Measurements from ENCODE around the gene MRO. TPM values are rescaled to one million over a fixed set of nuclear protein-coding genes. Genes with fewer than 3 reads are reported as not detected.

The MRO gene
- total and polyA plus RNA-seq, 2 of the 8 experiments (the other 6 are each of a cell fraction or from before 2014, with no cell fraction given) = 0.65 to 1.0 TPM

GRCh38 chr18:50857694-50858093, 37.9 kb upstream of the MRO start:
- H3K9me3 ChIP-seq (ENCODE audit: insufficient read depth in 2 of 2, low read depth in 1 of 2, low read length in 1 of 2) = peaks cover 0 to 3% of the 10 kb centered on the region in 2 experiments; a peak in 1 of 4 replicates
- no peak overlapping the region for H2BK20ac ChIP-seq (ENCODE audit: low read length)
- WGBS, 2 experiments (ENCODE audit: extremely low coverage in 1 of 2, insufficient coverage in 1 of 2, insufficient read length in 1 of 2, insufficient replicate concordance in 2 of 2, low coverage in 1 of 2, low lambda C conversion rate in 2 of 2, missing lambda C conversion rate in 1 of 2) = 83% methylated on average over 3 of the region's 3 CpGs; no CpG with 5 or more reads in 1 of the 2 experiments
- no peaks in the 10 kb centered on the region for H3K27me3 ChIP-seq (replicated peaks in 1 of 4; ENCODE audit: control insufficient read depth in 3 of 4, extremely low read depth in 1 of 4, insufficient read depth in 3 of 4, low read length in 3 of 4)
- no peak overlapping the region for H2AFZ ChIP-seq (ENCODE audit: low read length)
- no peak overlapping the region for H2BK120ac ChIP-seq (replicated peaks; ENCODE audit: low read depth, low read length)
- no peak overlapping the region for H3K27ac ChIP-seq (ENCODE audit: low read depth, low read length)
- H3K9ac ChIP-seq (replicated peaks in 1 of 4; ENCODE audit: extremely low read depth in 1 of 4, low read depth in 3 of 4, low read length in 3 of 4) = no peak overlapping the region
- H2BK5ac ChIP-seq (ENCODE audit: low read depth, low read length) = no peak overlapping the region
- no peak overlapping the region for H3K4me2 ChIP-seq (ENCODE audit: insufficient read depth in 1 of 2, low read depth in 2 of 2, low read length in 2 of 2)
- ChIA-PET POLR2A (ENCODE audit: partially characterized antibody) (interaction anchor here (0.5 kb wide), 1 partner anchor 9 kb away, joined by 4 read pairs; no protein-coding TSS in a partner anchor), CTCF (ENCODE audit: partially characterized antibody) (no interaction called here)
- no peak overlapping the region for H2AK5ac ChIP-seq (ENCODE audit: low read depth, low read length)
- H3K18ac ChIP-seq (ENCODE audit: extremely low read depth, low read length) = no peak overlapping the region
- H2BK12ac ChIP-seq (ENCODE audit: low read depth, low read length) = no peak overlapping the region
- no peak overlapping the region for H4K8ac ChIP-seq (ENCODE audit: extremely low read depth, insufficient read depth, low read length)
- DNase-seq (ENCODE audit: low read depth in 1 of 2, low spot score in 2 of 2) = no peak
- H3K23me2 ChIP-seq (ENCODE audit: low read depth, low read length) = no peaks in the 10 kb centered on the region; the same call in 1 of the 2 replicates
- H3K4me3 ChIP-seq (ENCODE audit: extremely low read depth in 1 of 4, insufficient read depth in 2 of 4, low read depth in 3 of 4, low read length in 4 of 4) = no peak overlapping the region
- no peak overlapping the region for H2BK15ac ChIP-seq (ENCODE audit: low read length)
- no peak overlapping the region for H4K91ac ChIP-seq (replicated peaks; ENCODE audit: insufficient read length, low read length)
- no peaks in the 10 kb centered on the region for H4K20me1 ChIP-seq (replicated peaks in 1 of 2; ENCODE audit: control insufficient read depth in 1 of 2, insufficient read depth in 2 of 2, low read length in 2 of 2)
- H3K79me1 ChIP-seq (ENCODE audit: low read depth, low read length) = no peaks in the 10 kb centered on the region
- H3K56ac ChIP-seq (replicated peaks; ENCODE audit: insufficient read length, low read depth, low read length) = no peak overlapping the region
- no peaks in the 10 kb centered on the region for H3K4me1 ChIP-seq (replicated peaks in 1 of 4; ENCODE audit: control insufficient read depth in 3 of 4, insufficient read depth in 4 of 4, low read length in 3 of 4)
- no peak overlapping the region for H3K14ac ChIP-seq (ENCODE audit: insufficient read length)
- H3K79me2 ChIP-seq (ENCODE audit: control insufficient read depth in 1 of 2, insufficient read depth in 2 of 2, low read length in 2 of 2) = no peaks in the 10 kb centered on the region
- no peak overlapping the region for H4K5ac ChIP-seq (ENCODE audit: insufficient read length, low read depth, low read length)
- no peak for FAIRE-seq
- H3K4ac ChIP-seq (replicated peaks; ENCODE audit: insufficient read length, low read depth, low read length) = no peak overlapping the region
- no peaks in the 10 kb centered on the region for H3K36me3 ChIP-seq (ENCODE audit: control insufficient read depth in 2 of 4, insufficient read depth in 4 of 4, low read length in 3 of 4)
- no peak overlapping the region for H3K23ac ChIP-seq (ENCODE audit: insufficient read length)
- TF ChIP-seq KDM4A (IDR thresholded peaks at IDR 0.05; ENCODE audit: low read depth, low read length, severe bottlenecking) = no peak
- TF ChIP-seq CHD2 (IDR thresholded peaks at IDR 0.05; ENCODE audit: low read length) = no peak
- TF ChIP-seq CTCF (IDR thresholded peaks at IDR 0.05; ENCODE audit: control extremely low read depth in 1 of 3, insufficient read depth in 1 of 3, low read depth in 1 of 3, low read length in 3 of 3) = peak in 2 of 3 experiments; percentile 3 to 27; a peak in 1 of 4 replicates
- no peak for TF ChIP-seq TBP (IDR thresholded peaks at IDR 0.05; ENCODE audit: low read depth, low read length)
- TF ChIP-seq RAD21 (IDR thresholded peaks at IDR 0.05 in 1 of 2, conservative IDR thresholded peaks at IDR 0.05 in 1 of 2; ENCODE audit: low read depth in 2 of 2, low read length in 2 of 2) = peak in 1 of 2 experiments; percentile 18; a peak in 2 of 4 replicates
- TF ChIP-seq GTF2F1 (IDR thresholded peaks at IDR 0.05; ENCODE audit: borderline replicate concordance, low read depth, low read length) = no peak
